GM18520 (cell line): ENCODE measurements around the gene NSL1.
A peak's percentile ranks its signal among the peaks of the same experiment; 100 is the strongest.

Experiments
- ATAC-seq: cut with Tn5 transposase; IDR thresholded peaks from one replicate; pipeline ENCODE4 v1.9.1; 2021; ENCODE audit not compliant: unreplicated experiment

Gene NSL1, protein sequence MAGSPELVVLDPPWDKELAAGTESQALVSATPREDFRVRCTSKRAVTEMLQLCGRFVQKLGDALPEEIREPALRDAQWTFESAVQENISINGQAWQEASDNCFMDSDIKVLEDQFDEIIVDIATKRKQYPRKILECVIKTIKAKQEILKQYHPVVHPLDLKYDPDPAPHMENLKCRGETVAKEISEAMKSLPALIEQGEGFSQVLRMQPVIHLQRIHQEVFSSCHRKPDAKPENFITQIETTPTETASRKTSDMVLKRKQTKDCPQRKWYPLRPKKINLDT

DNA sequence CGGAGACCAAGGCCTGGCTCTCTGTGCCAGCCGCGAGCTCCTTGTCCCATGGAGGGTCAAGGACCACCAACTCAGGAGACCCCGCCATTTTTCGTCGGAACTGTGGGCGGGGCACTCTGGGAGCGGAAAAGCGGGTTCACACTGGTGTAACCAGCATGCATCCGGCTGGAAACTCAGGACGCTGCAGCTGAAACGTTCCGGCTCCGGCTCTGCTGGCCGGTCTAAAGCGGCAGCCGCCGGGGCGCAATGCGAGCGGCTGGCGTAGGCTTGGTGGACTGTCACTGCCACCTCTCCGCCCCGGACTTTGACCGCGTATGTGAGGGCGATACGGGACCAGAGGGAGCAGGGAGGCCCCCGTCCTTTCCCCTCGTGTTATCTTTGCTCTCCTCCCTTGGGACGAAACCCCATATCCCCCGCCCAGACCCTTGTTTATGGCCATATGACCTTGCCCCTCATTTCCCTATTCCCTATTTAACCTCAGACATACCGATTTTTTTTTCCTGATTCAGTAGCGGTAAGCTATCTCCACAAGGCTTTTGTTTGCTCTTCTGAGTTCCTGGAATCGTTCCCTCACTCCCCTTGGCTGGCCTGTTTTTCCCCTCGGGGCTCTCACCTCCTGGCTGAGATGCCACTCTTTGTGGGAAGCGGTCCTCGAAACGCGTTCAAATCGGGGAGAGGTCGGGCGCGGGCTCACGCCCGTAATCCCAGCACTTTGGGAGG, at the start of gene NSL1, which contains the start of gene TATDN3:
Gene NSL1, minus strand, starts transcription at position 102 of the 720 bp plus-strand sequence. Its CDS starts 14 bp downstream, at position 88.
Gene TATDN3, plus strand, starts transcription at position 219 of the 720 bp plus-strand sequence. Its CDS starts 28 bp downstream, at position 247.
- ATAC-seq = peak; percentile 69

- no peak for ATAC-seq
Measured at GRCh38 chr1:212838145-212838544, 46.6 kb upstream of the NSL1 start.

DNA sequence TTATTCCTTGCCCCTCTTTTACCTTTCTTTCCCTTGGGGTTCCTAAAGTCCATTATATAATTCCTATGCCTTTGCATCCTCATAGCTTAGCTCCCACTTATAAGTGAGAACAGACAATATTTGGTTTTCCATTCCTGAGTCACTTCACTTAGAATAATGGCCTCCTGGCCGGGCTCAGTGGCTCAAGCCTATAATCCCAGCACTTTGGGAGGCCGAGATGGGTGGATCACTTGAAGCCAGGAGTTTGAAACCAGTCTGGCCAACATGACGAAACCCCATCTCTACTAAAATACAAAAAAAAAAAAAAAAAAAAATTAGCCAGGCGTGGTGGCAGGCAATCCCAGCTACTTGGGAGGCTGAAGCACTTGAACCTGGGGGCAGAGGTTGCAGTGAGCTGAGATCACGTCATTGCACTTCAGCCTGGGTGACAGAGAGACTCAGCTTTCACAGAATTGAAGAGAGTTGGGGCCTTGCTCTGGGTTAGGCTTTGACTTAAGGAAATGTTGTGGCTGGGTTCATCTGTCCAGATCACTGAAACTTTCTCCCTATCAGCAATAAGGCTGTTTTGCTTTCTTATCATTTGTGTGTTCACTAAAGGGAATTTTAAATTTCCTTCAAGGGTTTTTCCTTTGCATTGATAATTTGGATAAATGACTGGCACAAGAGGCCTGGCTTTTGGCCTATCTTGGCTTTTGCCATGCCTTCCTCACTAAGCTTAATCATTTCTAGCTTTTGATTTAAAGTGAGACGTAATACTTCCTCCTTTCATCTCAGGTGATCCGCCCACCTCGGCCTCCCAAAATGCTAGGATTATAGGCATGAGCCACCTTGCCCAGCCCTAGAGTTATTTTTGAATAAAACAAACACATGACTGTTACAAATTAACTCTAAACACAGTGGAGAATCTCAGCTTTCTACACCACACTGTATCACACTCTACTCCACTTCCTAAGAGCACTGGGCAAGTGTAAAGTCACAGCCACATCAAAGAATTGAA, 41.9 kb upstream of the NSL1 start:
- peak; percentile 52 for ATAC-seq

- ATAC-seq = no peak
Measured at GRCh38 chr1:212828395-212828794, 36.8 kb upstream of the NSL1 start.

DNA sequence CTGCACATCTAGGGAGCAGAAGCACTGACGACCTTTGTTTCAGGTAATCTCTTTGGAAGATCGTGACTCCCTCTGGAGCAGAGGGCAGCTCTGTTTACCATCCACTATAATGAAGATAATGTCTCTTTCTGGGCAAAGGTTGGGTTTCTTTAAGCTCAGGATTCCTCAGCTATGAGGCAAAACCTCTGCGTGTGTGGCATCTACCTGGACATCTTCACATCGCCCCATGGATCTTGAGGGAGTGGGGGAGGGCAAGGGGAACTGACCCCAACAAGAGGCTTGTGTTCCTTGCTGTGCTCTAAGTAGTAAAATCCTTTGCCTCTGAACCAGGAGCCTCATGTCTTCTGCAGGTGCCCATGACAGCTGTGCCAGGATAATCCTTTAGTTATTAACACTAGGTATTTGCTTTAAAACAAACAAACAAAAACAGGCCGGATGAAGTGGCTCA, 36.3 kb upstream of the NSL1 start:
- no peak for ATAC-seq

GRCh38 chr1:212827171-212827776, 35.7 kb upstream of the NSL1 start:
- no peak for ATAC-seq

DNA sequence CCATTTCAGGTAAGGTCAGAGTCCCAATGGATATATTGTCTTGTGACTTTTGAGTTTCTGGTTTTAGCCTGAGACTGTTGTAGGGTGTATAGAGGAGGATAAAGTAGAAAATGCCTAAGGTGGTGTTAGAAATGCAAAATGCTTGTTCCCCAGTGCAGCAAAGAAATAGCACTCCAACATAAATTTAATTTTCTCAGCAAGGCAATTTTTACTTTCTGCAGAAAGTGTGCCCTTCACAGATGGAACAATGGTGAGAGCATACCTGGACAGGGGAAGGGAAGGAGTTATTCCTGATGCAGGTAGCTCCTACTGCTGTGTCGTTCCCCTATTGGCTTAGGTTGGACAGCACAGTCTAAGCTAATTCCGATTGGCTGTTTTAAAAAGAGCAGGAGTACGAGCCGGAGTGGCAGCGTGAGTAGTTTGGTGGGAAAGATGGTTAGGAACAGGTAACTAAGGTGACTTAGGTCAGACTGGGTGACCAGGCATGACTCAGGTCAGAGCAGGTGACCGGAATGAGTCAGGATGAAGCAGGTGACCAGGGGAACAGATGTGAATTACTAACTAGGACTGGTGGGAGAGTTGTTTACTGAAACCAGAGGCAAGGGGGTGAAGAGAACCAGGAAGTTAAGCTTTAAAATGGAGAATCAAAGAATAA, 34.3 kb upstream of the NSL1 start:
- ATAC-seq = no peak

DNA sequence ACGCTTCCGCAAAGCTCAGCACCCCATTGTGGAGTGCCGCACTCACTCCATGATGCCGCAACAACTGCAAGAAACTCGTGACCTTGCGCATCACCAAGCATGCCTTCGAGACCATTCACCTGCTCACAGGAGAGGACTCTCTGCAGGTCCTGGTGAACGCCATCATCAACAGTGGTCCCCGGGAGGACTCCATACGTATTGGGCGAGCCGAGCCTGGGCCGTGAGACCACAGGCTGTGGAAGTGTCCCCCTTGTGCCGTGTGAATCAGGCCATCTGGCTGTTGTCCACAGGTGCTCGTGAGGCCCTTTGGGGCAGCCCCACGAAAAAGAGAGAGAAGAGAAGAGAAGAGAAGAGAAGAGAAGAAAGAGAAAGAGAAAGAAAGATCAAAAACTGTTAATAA, 32.6 kb upstream of the NSL1 start:
- ATAC-seq = no peak

GRCh38 chr1:212822956-212823355, 31.4 kb upstream of the NSL1 start:
- no peak for ATAC-seq

- ATAC-seq = no peak
Measured at GRCh38 chr1:212820969-212821368, 29.4 kb upstream of the NSL1 start.

- ATAC-seq = peak; percentile 49
Measured at GRCh38 chr1:212819726-212820125, 28.1 kb upstream of the NSL1 start.

DNA sequence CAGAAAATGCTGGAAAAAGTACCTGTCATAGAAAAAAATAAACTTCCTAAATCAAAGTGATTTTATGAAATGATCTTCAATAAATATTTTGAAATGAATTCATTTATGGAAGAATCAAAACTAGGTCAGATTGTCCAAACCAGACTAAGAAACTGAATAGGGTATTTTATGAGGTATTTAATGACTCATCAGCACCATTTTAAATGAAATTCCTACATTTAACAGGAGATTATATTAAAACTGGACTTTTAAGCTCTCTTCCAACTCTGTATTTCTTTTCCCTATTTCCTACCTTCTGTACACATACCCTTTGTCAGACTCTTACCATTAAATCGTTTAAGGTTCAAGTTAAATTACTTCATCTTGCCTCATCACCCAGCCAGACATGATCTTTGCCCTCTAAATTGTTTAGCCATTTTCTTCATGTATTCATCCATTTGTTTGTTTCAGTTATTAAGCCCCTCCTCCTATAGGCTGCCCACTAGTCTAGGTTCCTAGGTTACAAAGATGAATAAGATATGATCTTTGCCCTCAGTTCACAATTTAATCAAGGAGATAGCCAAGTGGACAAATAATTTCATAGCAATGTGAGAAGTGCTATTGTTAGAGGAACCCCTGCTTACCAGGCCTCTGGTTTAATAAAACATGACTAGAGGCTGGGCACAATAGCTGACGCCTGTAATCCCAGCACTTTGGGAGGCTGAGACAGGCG, 25.1 kb upstream of the NSL1 start:
- no peak for ATAC-seq

- ATAC-seq = no peak
Measured at GRCh38 chr1:212814537-212815334, 23.2 kb upstream of the NSL1 start.

- no peak for ATAC-seq
Measured at GRCh38 chr1:212805767-212806166, 14.2 kb upstream of the NSL1 start.

GRCh38 chr1:212797681-212798080, 6.1 kb upstream of the NSL1 start:
- ATAC-seq = no peak

DNA sequence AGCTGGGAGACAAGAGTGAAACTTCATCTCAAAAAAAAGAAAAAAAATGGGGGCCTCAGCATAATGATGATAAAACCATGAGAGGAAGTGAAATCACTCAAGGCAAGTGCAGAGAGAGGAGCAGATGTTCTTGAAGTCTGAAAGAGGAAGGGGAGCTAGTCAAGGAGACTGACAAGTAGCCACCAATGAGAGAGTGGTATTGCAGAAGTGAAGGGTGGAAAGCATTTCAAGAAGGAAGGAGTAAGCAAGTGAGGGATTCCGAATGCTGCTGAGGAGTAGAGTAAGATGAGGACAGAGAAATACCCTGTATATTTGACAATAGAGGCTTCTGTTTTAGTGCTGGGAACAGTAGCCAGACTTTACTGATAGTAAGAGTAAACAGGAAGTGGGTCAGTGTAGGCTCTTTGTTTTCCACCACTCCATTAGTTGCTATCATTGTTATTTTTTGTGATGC, 3.0 kb upstream of the NSL1 start:
- ATAC-seq = peak; percentile 68

DNA sequence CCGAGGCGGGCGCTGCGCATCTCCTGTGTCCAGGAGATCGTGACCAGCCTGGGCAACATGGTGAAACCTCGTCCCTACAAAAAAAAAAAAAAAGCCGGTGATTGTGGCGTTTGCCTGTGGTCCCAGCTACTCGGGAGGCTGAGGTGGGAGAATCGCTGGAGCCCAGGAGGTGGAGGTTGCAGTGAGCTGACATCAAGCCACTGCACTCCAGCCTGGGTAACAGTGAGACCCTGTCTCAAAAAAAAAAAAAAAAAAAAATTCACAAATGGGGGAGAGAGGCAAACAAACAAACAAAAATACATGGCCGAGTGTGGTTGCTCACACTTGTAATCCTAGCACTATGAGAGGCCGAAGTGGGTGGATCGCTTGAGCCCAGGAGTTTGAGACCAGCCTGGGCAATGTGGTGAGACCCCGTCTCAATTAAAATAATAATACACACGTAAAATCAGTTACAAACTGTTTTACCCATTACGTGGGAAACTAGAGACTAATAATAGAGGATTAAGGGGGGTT, 875 bp upstream of the NSL1 start:
- no peak for ATAC-seq

- ATAC-seq = peak; percentile 17
Measured at GRCh38 chr1:212791261-212791675, 309 bp downstream of the NSL1 start.
